Fibroblast of villous mesenchyme (primary cell): ENCODE measurements around the gene IRF4. TPM values are rescaled to one million over a fixed set of nuclear protein-coding genes. Genes with fewer than 3 reads are reported as not detected.
"Not testable (repeated sequence)": the region's sequence is repeated elsewhere in the genome, so short reads cannot be mapped to it uniquely, and the experiment has no call there.

Experiments
- DNase-seq: peaks from one replicate; pipeline ENCODE4 v3.0.0-alpha.2; 2010; ENCODE audit warnings: low read depth
- H3K4me3 ChIP-seq: 2 replicates; pipeline ENCODE4 v1.5.1; 2011; ENCODE audit warnings: low read depth, mild to moderate bottlenecking, low read length
- total RNA-seq: library from RNA; depleted of rRNA; stranded (reverse); fragments of >200 nt; gene quantifications from 2 replicates; pipeline ENCODE4 v1.2.3, GENCODE V29; 2012
- TF ChIP-seq, protein P1 (sequence below): IDR thresholded peaks from 2 replicates; pipeline ENCODE4 v1.5.1; 2012; ENCODE audit warnings: low read depth, mild to moderate bottlenecking, low read length; ENCODE audit not compliant: insufficient read depth

IRF4 gene
- total RNA-seq, 1 donor, result under 0.01 TPM

DNA sequence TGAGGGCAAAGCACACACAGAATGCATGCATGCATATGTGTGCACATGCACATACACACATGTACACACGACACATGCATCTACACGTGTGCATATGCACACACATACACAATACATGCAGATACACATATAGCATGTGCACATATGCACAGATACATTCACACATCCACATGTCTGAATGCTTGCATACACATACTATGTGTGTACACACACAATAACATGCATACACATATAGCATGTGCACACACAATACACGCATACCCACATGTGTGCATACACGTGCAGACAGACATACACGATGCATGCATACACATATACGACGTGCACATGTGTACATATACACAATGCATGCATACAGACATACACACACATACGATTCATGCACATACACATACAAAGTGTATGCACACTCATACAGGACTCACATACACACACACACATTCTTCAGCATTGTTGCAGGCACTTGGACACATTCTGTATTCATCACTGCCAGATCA is 24.2 kb upstream of the IRF4 start:
- H3K4me3 ChIP-seq, result no peak overlapping the region
- TF ChIP-seq, protein P1, sequence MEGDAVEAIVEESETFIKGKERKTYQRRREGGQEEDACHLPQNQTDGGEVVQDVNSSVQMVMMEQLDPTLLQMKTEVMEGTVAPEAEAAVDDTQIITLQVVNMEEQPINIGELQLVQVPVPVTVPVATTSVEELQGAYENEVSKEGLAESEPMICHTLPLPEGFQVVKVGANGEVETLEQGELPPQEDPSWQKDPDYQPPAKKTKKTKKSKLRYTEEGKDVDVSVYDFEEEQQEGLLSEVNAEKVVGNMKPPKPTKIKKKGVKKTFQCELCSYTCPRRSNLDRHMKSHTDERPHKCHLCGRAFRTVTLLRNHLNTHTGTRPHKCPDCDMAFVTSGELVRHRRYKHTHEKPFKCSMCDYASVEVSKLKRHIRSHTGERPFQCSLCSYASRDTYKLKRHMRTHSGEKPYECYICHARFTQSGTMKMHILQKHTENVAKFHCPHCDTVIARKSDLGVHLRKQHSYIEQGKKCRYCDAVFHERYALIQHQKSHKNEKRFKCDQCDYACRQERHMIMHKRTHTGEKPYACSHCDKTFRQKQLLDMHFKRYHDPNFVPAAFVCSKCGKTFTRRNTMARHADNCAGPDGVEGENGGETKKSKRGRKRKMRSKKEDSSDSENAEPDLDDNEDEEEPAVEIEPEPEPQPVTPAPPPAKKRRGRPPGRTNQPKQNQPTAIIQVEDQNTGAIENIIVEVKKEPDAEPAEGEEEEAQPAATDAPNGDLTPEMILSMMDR, result no peak
- DNase-seq, result no peak

DNA sequence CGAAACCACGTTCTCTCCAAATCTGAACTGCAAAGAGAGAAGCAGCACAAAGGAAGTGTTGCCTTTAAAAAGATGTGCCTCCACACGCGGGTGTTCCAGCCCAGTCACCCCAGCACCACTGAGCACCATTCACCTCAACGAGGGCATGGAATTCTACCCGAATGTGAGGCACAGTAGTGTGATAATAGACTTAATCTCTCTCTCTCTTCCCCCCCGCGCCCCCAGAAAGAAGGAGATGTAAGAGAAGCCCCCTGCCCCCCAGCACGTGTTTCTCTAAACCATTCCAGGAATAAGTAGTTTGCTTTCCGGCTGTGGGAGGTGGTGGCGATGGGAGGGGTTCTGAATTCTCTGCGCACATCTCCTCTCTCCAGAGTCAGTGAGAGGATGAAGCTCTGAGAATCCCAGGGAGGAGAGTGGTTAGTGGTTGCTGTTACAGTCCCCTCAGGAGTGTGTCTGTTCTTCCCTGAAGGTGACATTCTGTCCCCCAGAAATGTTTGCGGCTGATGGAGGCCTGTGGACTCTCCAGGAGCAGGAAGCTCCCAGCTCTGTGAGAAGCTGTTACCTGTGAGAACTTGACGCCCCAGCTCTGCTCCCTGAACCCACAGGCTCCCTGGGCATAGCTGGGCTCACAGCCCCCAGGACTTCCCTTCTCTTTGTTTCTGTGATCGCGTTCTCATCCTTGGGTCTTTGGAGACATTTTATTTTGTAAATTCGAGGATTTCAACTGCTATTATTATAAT is 23.5 kb upstream of the IRF4 start:
- no peak overlapping the region for H3K4me3 ChIP-seq
- DNase-seq, result no peak
- TF ChIP-seq, protein P1, result no peak

DNA sequence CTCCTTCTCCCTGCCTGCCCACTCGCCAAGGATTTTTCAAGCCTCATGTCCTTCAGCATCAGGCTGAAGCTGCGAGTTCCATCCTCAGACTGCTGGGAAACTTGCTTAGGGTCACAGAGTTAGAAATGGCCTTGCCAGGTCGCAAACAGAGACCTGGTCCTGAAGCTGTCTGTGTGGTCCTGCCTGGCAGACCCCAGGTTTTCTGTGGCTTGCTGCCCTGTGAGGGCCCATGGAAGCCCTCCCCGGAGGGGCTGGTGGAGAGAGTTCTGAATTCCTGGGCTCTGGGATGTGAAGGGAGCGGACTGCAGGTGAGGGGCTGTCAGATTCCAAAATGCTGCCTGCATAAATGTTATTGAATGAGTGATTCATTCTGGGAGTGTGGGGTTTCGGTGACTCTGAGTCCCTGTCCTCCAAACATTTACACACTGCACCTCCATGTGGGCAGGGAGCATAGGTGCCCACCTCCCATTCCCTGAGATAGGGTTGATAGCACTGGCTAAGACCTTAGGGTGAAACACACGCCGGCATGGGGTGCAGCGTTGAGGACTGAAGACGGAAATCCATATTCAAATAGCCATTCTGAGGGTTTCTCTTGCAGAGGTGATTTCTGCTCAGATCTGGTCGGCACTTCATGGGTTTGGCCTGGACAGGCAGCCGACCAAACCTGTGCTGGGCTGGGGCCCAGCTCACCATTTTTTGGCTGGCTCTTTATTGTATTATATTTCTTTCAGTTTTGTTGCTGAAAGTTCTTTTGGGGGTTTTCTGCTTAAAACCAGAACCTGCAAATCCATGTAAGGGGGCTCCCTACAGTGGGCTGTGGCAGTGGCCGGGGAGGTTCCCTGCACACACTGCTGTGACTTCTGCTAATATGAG is 21.8 kb upstream of the IRF4 start:
- H3K4me3 ChIP-seq, result no peak overlapping the region
- TF ChIP-seq, protein P1, result no peak
- DNase-seq, result no peak

DNA sequence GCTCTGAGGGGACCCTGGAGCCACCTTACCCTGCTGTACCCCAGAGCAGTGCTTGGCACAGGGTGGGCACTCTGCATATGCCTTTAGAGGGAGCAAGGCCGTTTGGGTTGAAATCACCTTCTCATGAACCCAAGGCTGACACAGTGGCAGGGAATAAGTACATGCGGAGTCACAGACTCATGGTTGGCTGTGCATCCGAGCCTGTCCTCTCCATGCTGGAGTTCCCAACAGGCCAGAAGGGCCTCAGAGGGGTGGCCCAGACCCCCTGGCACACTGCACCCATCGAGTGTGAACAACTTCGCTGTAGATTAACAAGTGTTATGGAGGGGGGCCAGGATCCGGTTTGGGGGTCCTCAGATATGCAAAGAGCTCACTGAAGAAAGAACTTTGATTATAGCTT is 21.0 kb upstream of the IRF4 start:
- TF ChIP-seq, protein P1, result no peak
- DNase-seq, result no peak
- no peak overlapping the region for H3K4me3 ChIP-seq

DNA sequence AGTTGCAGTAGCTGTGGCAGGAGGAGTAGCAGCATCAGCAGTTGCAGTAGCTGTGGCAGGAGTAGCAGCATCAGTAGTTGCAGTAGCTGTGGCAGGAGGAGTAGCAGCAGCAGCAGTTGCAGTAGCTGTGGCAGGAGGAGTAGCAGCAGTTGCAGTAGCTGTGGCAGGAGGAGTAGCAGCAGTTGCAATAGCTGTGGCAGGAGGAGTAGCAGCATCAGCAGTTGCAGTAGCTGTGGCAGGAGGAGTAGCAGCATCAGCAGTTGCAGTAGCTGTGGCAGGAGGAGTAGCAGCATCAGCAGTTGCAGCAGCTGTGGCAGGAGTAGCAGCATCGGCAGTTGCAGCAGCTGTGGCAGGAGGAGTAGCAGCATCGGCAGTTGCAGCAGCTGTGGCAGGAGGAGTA is 19.7 kb upstream of the IRF4 start:
- DNase-seq, result not testable (repeated sequence)

DNA sequence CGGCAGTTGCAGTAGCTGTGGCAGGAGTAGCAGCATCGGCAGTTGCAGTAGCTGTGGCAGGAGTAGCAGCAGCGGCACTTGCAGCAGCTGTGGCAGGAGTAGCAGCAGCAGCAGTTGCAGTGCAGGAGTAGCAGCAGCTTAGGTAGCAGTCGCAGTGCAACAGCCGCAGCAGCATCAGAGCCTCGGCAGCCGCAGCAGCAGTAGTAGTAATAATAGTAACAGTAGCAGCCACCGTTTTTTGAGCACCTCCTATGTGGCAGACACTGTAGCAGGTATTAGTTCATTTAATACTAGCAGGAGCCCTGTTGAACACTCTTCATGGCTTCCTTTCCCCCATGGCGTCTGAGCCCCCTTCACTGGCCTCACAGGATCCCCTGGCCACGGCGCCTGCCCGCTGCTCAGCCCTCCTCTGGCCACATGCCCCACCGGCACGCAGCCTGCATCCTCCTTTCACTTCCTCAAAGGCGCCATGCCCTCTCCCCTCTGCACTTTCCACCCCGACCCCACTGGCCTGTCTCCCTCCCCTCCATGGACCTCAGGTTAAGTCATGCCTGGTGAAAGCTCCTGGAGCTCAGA is 19.1 kb upstream of the IRF4 start:
- no peak overlapping the region for H3K4me3 ChIP-seq
- TF ChIP-seq, protein P1, result no peak
- DNase-seq, result no peak

More for the DNA sequence above, 19.7 kb upstream of the IRF4 start:
- not testable (repeated sequence) for H3K4me3 ChIP-seq

DNA sequence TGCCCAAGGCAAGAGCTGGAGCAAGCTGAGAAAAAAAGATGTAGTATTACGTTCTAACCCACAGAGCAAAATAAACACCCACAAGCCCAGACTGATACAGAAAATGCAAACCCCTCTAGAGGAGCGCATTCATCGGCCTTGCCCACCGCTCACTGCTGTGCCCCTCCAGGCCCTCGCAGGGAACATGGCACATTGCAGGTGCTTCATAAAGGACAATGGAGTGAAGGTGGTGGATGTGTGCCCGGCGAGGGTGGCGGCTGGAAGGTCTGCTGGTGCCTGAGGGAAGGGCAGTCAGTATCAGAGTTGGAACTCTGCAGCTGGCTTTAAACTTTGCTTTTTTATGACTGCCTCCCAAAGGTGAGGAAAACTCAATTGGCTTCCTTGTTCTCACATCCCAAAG is 18.5 kb upstream of the IRF4 start:
- DNase-seq, result no peak
- TF ChIP-seq, protein P1, result no peak
- no peak overlapping the region for H3K4me3 ChIP-seq
